ENCODE measurements around the gene MYO7B. TPM values are rescaled to one million over a fixed set of nuclear protein-coding genes. Genes with fewer than 3 reads are reported as not detected.
"Not testable (repeated sequence)": the region's sequence is repeated elsewhere in the genome, so short reads cannot be mapped to it uniquely, and the experiment has no call there.

The MYO7B gene
- total RNA-seq, 2 experiments from 2014 or later, result 0.26 TPM; not detected in 1

GRCh38 chr2:127512362-127512761 is 23.1 kb upstream of the MYO7B start:
- H3K36me3 Mint-ChIP-seq, result peaks cover 43% of the 10 kb centered on the region
- no peak overlapping the region for H3K4me3 Mint-ChIP-seq
- no peak for DNase-seq
- H3K27ac Mint-ChIP-seq, result no peak overlapping the region
- ATAC-seq, result no peak
- H3K4me1 Mint-ChIP-seq, result peaks cover 44% of the 10 kb centered on the region
- CTCF ChIA-PET, result no interaction called here
- H3K9me3 Mint-ChIP-seq (ENCODE audit: low read depth), result no peaks in the 10 kb centered on the region
- H3K27me3 Mint-ChIP-seq, result no peaks in the 10 kb centered on the region

DNA sequence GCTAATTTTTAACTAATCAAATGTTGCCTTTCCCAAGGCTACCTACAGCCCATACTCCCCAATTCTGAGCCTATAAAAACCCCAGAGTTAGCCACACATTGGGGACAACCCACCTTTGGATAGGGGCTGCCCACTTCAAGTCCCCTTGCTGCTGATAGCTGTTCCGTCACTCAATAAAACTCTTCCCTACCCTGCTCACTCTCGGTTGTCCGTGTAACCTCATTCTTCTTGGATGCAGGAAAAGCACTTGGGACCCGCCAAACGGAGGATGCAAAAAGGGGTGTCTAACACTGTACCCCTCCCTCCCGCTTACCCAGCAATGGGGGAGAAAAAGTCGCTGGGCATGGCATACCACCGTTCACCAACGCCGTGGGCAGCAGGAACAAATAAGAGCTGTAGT is 21.4 kb upstream of the MYO7B start:
- peaks cover 35% of the 10 kb centered on the region for H3K4me1 Mint-ChIP-seq
- no peak for ATAC-seq
- no peak overlapping the region for H3K4me3 Mint-ChIP-seq
- CTCF ChIA-PET, result no interaction called here
- no peaks in the 10 kb centered on the region for H3K27me3 Mint-ChIP-seq
- peaks cover 44% of the 10 kb centered on the region for H3K36me3 Mint-ChIP-seq
- no peak overlapping the region for H3K27ac Mint-ChIP-seq
- no peak for DNase-seq
- H3K9me3 Mint-ChIP-seq (ENCODE audit: low read depth), result no peaks in the 10 kb centered on the region

DNA sequence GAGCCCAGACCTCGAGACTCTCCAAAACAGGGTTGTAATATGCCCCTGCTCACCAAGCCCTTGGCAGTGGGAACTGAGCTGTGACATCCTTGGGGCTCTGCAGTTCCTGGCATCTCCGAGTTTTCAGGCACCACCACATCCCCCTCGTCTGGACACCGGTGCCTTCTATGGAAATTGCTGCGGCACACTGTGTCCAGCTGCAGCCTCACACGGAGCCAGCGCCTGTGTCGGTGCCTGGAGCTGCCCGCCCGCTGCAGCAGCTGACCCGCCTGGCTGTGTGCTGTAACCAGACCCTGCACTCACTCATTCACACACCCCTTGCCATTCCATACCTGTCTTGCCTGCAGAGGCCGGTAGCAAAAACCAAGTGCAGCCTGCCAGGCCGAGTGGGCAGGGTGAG is 21.0 kb upstream of the MYO7B start:
- DNase-seq (no peak), ATAC-seq (no peak)
- Mint-ChIP-seq H3K9me3 (ENCODE audit: low read depth) (no peaks in the 10 kb centered on the region), H3K27ac (no peak overlapping the region), H3K4me1 (peaks cover 35% of the 10 kb centered on the region), H3K36me3 (peaks cover 44% of the 10 kb centered on the region), H3K27me3 (no peaks in the 10 kb centered on the region), H3K4me3 (no peak overlapping the region)
- CTCF ChIA-PET, result no interaction called here

- DNase-seq (no peak), ATAC-seq (no peak)
- Mint-ChIP-seq H3K4me1 (peaks cover 34% of the 10 kb centered on the region), H3K27me3 (no peaks in the 10 kb centered on the region), H3K27ac (no peak overlapping the region), H3K4me3 (no peak overlapping the region), H3K36me3 (peaks cover 47% of the 10 kb centered on the region), H3K9me3 (ENCODE audit: low read depth) (no peaks in the 10 kb centered on the region)
- CTCF ChIA-PET, result no interaction called here
Observed at GRCh38 chr2:127515383-127515915, 20.0 kb upstream of the MYO7B start.

DNA sequence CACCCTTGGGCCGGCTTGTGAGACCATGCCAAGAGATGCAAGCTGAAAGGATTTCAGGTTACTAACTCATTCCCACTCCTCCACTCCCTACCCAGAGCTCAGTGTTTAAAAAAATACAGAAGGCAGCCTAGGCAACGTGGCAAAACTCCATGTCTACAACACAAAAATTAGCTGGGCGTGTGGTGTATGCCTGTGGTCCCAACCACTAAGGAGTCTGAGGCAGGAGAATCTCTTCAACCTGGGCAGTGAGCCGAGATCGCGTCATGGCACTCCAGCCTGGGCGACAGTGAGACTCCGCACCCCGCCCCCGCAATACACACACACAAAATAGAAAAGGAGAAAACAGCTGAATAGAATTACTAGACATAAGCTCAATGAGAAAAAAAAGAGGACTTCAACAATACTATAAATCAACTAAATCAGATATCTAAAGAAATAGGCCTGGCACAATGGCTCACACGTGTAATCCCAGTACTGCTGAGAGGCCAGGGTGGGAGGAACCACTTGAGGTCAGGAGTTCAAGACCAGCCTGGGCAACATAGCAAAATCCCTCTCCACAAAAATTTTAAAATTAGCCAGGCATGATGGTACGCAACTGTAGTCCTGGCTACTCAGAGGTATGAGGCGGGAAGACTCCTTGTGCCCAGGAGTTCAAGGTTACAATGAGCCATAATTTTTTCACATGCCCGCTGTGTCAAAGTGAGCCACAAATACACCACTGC is 19.3 kb upstream of the MYO7B start:
- CTCF ChIA-PET, result no interaction called here
- DNase-seq (no peak), ATAC-seq (no peak)
- Mint-ChIP-seq H3K27me3 (no peaks in the 10 kb centered on the region), H3K9me3 (ENCODE audit: low read depth) (no peaks in the 10 kb centered on the region), H3K27ac (no peak overlapping the region), H3K4me3 (no peak overlapping the region), H3K4me1 (peaks cover 32% of the 10 kb centered on the region), H3K36me3 (peaks cover 46% of the 10 kb centered on the region)

DNA sequence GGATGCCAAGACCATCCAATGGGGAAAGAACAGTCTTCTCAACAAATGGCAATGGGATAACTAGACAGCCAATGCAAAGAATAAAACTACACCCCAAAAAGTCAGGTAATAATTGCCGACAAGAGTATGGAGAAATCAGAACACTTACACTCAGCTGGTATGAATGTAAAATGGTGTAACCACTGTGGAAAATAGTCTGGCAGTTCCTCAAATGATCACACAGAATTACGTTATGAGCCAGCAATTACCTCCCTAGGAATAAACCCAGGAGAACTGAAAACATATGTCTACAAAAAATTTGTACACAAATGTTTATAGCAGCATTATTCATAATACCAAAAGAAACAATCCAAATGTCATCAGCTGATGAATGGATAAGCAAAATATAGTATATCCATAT is 18.0 kb upstream of the MYO7B start:
- H3K27me3 Mint-ChIP-seq, result no peaks in the 10 kb centered on the region
- ATAC-seq (no peak), DNase-seq (no peak)
- H3K9me3 Mint-ChIP-seq (ENCODE audit: low read depth), result no peaks in the 10 kb centered on the region
- H3K27ac Mint-ChIP-seq, result no peak overlapping the region
- peaks cover 44% of the 10 kb centered on the region for H3K36me3 Mint-ChIP-seq
- H3K4me3 Mint-ChIP-seq, result no peak overlapping the region
- CTCF ChIA-PET, result no interaction called here
- peaks cover 32% of the 10 kb centered on the region for H3K4me1 Mint-ChIP-seq

DNA sequence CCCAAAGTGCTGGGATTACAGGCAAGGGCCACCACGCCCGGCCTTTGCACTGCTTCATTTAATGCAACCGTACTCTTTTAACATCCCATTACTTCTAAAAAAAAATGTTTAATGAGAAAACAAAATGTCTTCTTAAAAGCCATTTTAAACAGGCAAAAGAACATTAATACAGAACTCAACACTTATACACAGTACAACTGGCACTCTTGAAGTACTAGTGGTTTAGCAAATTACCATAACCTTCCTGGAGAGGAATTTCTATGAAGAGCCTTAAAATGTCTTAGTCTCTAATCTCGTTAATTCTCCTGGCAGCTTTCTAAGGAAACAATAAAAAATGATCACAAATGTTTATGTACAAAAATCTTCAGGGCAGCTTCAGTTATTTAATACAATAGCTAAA is 15.1 kb upstream of the MYO7B start:
- H3K27ac Mint-ChIP-seq, result no peak overlapping the region
- CTCF ChIA-PET, result no interaction called here
- H3K4me3 Mint-ChIP-seq, result no peak overlapping the region
- ATAC-seq (no peak), DNase-seq (no peak)
- peaks cover 41% of the 10 kb centered on the region for H3K36me3 Mint-ChIP-seq
- no peaks in the 10 kb centered on the region for H3K27me3 Mint-ChIP-seq
- no peaks in the 10 kb centered on the region for H3K9me3 Mint-ChIP-seq (ENCODE audit: low read depth)
- H3K4me1 Mint-ChIP-seq, result peaks cover 41% of the 10 kb centered on the region

- CTCF ChIA-PET, result no interaction called here
- Mint-ChIP-seq H3K4me1 (peaks cover 40% of the 10 kb centered on the region), H3K4me3 (peak overlapping the region; percentile 55), H3K27ac (peak overlapping the region; percentile 75), H3K36me3 (peaks cover 25% of the 10 kb centered on the region), H3K9me3 (ENCODE audit: low read depth) (no peaks in the 10 kb centered on the region), H3K27me3 (no peaks in the 10 kb centered on the region)
- DNase-seq (peak; percentile 50), ATAC-seq (no peak)
Observed at GRCh38 chr2:127523269-127523939, 12.1 kb upstream of the MYO7B start.

GRCh38 chr2:127524198-127524834 is 11.2 kb upstream of the MYO7B start:
- H3K27me3 Mint-ChIP-seq; ATAC-seq; H3K9me3 Mint-ChIP-seq (ENCODE audit: low read depth); CTCF ChIA-PET; DNase-seq: not testable (repeated sequence)
- H3K4me1 Mint-ChIP-seq, result peaks cover 40% of the 10 kb centered on the region
- peak overlapping the region; percentile 75 for H3K27ac Mint-ChIP-seq
- H3K4me3 Mint-ChIP-seq, result peak overlapping the region; percentile 55
- peaks cover 22% of the 10 kb centered on the region for H3K36me3 Mint-ChIP-seq

GRCh38 chr2:127525691-127526131 is 9.8 kb upstream of the MYO7B start:
- H3K9me3 Mint-ChIP-seq (ENCODE audit: low read depth), result no peaks in the 10 kb centered on the region
- H3K4me1 Mint-ChIP-seq, result peaks cover 36% of the 10 kb centered on the region
- H3K4me3 Mint-ChIP-seq, result peak overlapping the region; percentile 95
- CTCF ChIA-PET, result interaction anchor here (1.0 to 1.2 kb wide), 3 partner anchors 17 to 38 kb away, joined by 3 to 6 read pairs (median 4); no protein-coding TSS in a partner anchor
- DNase-seq, result peak; percentile 47
- peak overlapping the region; percentile 91 for H3K27ac Mint-ChIP-seq
- H3K36me3 Mint-ChIP-seq, result peaks cover 15% of the 10 kb centered on the region
- no peak for ATAC-seq
- peaks cover 5% of the 10 kb centered on the region for H3K27me3 Mint-ChIP-seq

GRCh38 chr2:127526132-127527000 is 9.1 kb upstream of the MYO7B start, which contains the start of gene IWS1:
TSS of gene IWS1 (minus strand) at chr2:127526489. CDS start at chr2:127526208, 281 bp downstream.
- Mint-ChIP-seq H3K27me3 (peaks cover 7% of the 10 kb centered on the region), H3K36me3 (peaks cover 15% of the 10 kb centered on the region), H3K27ac (peak within 1 kb of the TSS; percentile 91), H3K9me3 (ENCODE audit: low read depth) (no peaks in the 10 kb centered on the region), H3K4me1 (peaks cover 36% of the 10 kb centered on the region), H3K4me3 (peak within 1 kb of the TSS; percentile 95)
- CTCF ChIA-PET, result interaction anchor here (0.7 to 1.5 kb wide), 6 partner anchors 18 to 500 kb away, joined by 3 to 6 read pairs (median 3); partner anchors contain the start of gene ERCC3
- ATAC-seq (peak; percentile 91), DNase-seq (peak; percentile 96)

DNA sequence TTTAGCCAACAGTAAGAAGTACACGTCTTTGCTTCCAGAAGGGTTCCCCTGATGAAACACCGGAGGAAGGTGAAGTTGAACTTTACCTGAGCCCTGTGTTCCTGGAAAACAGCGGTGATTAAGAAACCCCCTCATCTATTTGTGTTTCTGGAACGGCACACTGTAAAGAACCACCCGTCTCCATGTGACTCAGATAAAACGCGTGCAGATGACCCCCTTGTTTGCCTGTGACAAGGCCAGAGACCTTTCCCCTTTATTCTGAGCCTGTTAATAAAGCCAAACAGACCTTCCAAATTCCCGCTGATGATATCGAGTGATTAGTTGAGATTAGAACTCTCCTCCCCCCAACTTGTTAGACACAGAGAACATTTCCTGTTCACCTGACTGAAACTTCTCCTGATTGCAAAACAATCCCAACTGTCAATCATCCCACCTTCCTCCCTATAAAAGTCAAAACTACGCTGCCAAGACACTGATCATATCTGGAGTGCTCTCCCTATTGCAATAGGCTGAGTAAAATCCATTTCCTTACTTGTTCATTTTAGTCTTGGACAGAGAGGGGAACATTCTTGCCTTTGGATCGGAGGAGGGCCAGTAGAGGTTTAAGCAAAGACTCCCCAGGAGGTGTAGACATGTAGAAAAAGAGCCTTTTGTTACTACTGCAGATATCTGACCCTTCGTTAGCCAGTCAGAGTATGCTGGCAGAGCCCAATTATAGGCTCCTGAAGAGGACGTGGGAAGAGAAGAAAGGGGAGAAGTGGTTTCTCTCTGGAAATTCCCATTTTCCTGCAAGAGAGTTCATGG is 8.3 kb upstream of the MYO7B start:
- ATAC-seq (peak; percentile 4), DNase-seq (peak; percentile 44)
- peaks cover 33% of the 10 kb centered on the region for H3K4me1 Mint-ChIP-seq
- peaks cover 12% of the 10 kb centered on the region for H3K36me3 Mint-ChIP-seq
- peak overlapping the region; percentile 91 for H3K27ac Mint-ChIP-seq
- CTCF ChIA-PET, result interaction anchor here (0.7 to 1.5 kb wide), 6 partner anchors 19 to 501 kb away, joined by 3 to 6 read pairs (median 3); partner anchors contain the start of gene ERCC3
- no peaks in the 10 kb centered on the region for H3K9me3 Mint-ChIP-seq (ENCODE audit: low read depth)
- H3K27me3 Mint-ChIP-seq, result peaks cover 10% of the 10 kb centered on the region
- H3K4me3 Mint-ChIP-seq, result peak overlapping the region; percentile 95
